ENCODE data around the gene PLCB4. TPM values are rescaled to one million over a fixed set of nuclear protein-coding genes. Genes with fewer than 3 reads are reported as not detected.

PLCB4 gene
- total and polyA plus RNA-seq, 4 donors = 1.5 to 26.2 (median 10.8) TPM

GRCh38 chr20:9501473-9501872 lies 432.6 kb downstream of the PLCB4 start:
- intact Hi-C loops (cut with DNase I) = no loop called here
- no peaks in the 10 kb centered on the region for H3K36me3 ChIP-seq (ENCODE audit: control insufficient read depth in 1 of 2, insufficient read depth in 2 of 2, low read length in 1 of 2)
- no peak overlapping the region for H3K27ac ChIP-seq (ENCODE audit: low read depth in 1 of 2, low read length in 2 of 2)
- ATAC-seq (ENCODE audit: low FRiP score) (no peak), DNase-seq (no peak)
- no peaks in the 10 kb centered on the region for H3K9me3 ChIP-seq (ENCODE audit: control insufficient read depth, low read length)
- no peak overlapping the region for H3K4me3 ChIP-seq (ENCODE audit: low read length in 2 of 2)
- H3K27me3 ChIP-seq (ENCODE audit: control insufficient read depth in 1 of 2, insufficient read depth in 2 of 2, low read length in 1 of 2) = no peaks in the 10 kb centered on the region
- no peaks in the 10 kb centered on the region for H3K4me1 ChIP-seq (ENCODE audit: control insufficient read depth in 1 of 2, insufficient read depth in 2 of 2, low read length in 2 of 2)
- WGBS, 2 donors = 89 to 93% methylated on average over 2 of the region's 2 CpGs

- H3K9me3 ChIP-seq (ENCODE audit: control insufficient read depth, low read length) = no peaks in the 10 kb centered on the region
- intact Hi-C loops (cut with DNase I) = no loop called here
- 76 to 83% methylated on average over 9 of the region's 9 CpGs for WGBS, 2 donors
- DNase-seq (peak in 1 of 2 donors; percentile 45), ATAC-seq (ENCODE audit: low FRiP score) (no peak)
- no peaks in the 10 kb centered on the region for H3K36me3 ChIP-seq (ENCODE audit: control insufficient read depth in 1 of 2, insufficient read depth in 2 of 2, low read length in 1 of 2)
- H3K4me3 ChIP-seq (ENCODE audit: low read length in 2 of 2) = no peak overlapping the region
- H3K27ac ChIP-seq (ENCODE audit: low read depth in 1 of 2, low read length in 2 of 2) = no peak overlapping the region
- H3K4me1 ChIP-seq (ENCODE audit: control insufficient read depth in 1 of 2, insufficient read depth in 2 of 2, low read length in 2 of 2) = no peaks in the 10 kb centered on the region
- H3K27me3 ChIP-seq (ENCODE audit: control insufficient read depth in 1 of 2, insufficient read depth in 2 of 2, low read length in 1 of 2) = no peaks in the 10 kb centered on the region
Observed at GRCh38 chr20:9503526-9504245, 434.8 kb downstream of the PLCB4 start.

GRCh38 chr20:9506280-9506821 lies 437.5 kb downstream of the PLCB4 start:
- ATAC-seq (ENCODE audit: low FRiP score) (no peak), DNase-seq (no peak)
- H3K4me1 ChIP-seq (ENCODE audit: control insufficient read depth in 1 of 2, insufficient read depth in 2 of 2, low read length in 2 of 2) = no peaks in the 10 kb centered on the region
- H3K4me3 ChIP-seq (ENCODE audit: low read length in 2 of 2) = no peak overlapping the region
- H3K27me3 ChIP-seq (ENCODE audit: control insufficient read depth in 1 of 2, insufficient read depth in 2 of 2, low read length in 1 of 2) = no peaks in the 10 kb centered on the region
- H3K9me3 ChIP-seq (ENCODE audit: control insufficient read depth, low read length) = no peaks in the 10 kb centered on the region
- intact Hi-C loops (cut with DNase I) = no loop called here
- H3K36me3 ChIP-seq (ENCODE audit: control insufficient read depth in 1 of 2, insufficient read depth in 2 of 2, low read length in 1 of 2) = no peaks in the 10 kb centered on the region
- H3K27ac ChIP-seq (ENCODE audit: low read depth in 1 of 2, low read length in 2 of 2) = no peak overlapping the region
- 15 to 16% methylated on average over 34 of the region's 34 CpGs for WGBS, 2 donors

- Histone ChIP-seq H3K27me3 (ENCODE audit: control insufficient read depth in 1 of 2, insufficient read depth in 2 of 2, low read length in 1 of 2) (no peaks in the 10 kb centered on the region), H3K27ac (ENCODE audit: low read depth in 1 of 2, low read length in 2 of 2) (no peak overlapping the region)
Observed at GRCh38 chr20:9506964-9507369, 438.1 kb downstream of the PLCB4 start.

GRCh38 chr20:9507544-9508239 lies 438.8 kb downstream of the PLCB4 start:
- Histone ChIP-seq H3K36me3 (ENCODE audit: control insufficient read depth in 1 of 2, insufficient read depth in 2 of 2, low read length in 1 of 2) (no peaks in the 10 kb centered on the region), H3K27ac (ENCODE audit: low read depth in 1 of 2, low read length in 2 of 2) (no peak overlapping the region), H3K4me3 (ENCODE audit: low read length in 2 of 2) (no peak overlapping the region), H3K27me3 (ENCODE audit: control insufficient read depth in 1 of 2, insufficient read depth in 2 of 2, low read length in 1 of 2) (no peaks in the 10 kb centered on the region), H3K9me3 (ENCODE audit: control insufficient read depth, low read length) (no peaks in the 10 kb centered on the region), H3K4me1 (ENCODE audit: control insufficient read depth in 1 of 2, insufficient read depth in 2 of 2, low read length in 2 of 2) (no peaks in the 10 kb centered on the region)
- ATAC-seq (ENCODE audit: low FRiP score) (no peak), DNase-seq (no peak)
- WGBS, 2 donors = 21 to 29% methylated on average over 34 to 37 of the region's 37 CpGs
- intact Hi-C loops (cut with DNase I) = no loop called here

More at GRCh38 chr20:9506964-9507369, 438.1 kb downstream of the PLCB4 start:
- Histone ChIP-seq H3K4me1 (ENCODE audit: control insufficient read depth in 1 of 2, insufficient read depth in 2 of 2, low read length in 2 of 2) (no peaks in the 10 kb centered on the region), H3K4me3 (ENCODE audit: low read length in 2 of 2) (no peak overlapping the region), H3K9me3 (ENCODE audit: control insufficient read depth, low read length) (no peaks in the 10 kb centered on the region), H3K36me3 (ENCODE audit: control insufficient read depth in 1 of 2, insufficient read depth in 2 of 2, low read length in 1 of 2) (no peaks in the 10 kb centered on the region)
- ATAC-seq (ENCODE audit: low FRiP score) (peak; percentile 21), DNase-seq (peak in 1 of 2 donors; percentile 79)
- intact Hi-C loops (cut with DNase I) = no loop called here
- 6 to 9% methylated on average over 31 of the region's 31 CpGs for WGBS, 2 donors

GRCh38 chr20:9508240-9508661 lies 439.4 kb downstream of the PLCB4 start:
- H3K36me3 ChIP-seq (ENCODE audit: control insufficient read depth in 1 of 2, insufficient read depth in 2 of 2, low read length in 1 of 2) = no peaks in the 10 kb centered on the region
- ATAC-seq (ENCODE audit: low FRiP score) (no peak), DNase-seq (no peak)
- WGBS, 2 donors = 6 to 12% methylated on average over 23 of the region's 23 CpGs
- H3K27me3 ChIP-seq (ENCODE audit: control insufficient read depth in 1 of 2, insufficient read depth in 2 of 2, low read length in 1 of 2) = no peaks in the 10 kb centered on the region
- H3K4me3 ChIP-seq (ENCODE audit: low read length in 2 of 2) = no peak overlapping the region
- no peaks in the 10 kb centered on the region for H3K4me1 ChIP-seq (ENCODE audit: control insufficient read depth in 1 of 2, insufficient read depth in 2 of 2, low read length in 2 of 2)
- H3K27ac ChIP-seq (ENCODE audit: low read depth in 1 of 2, low read length in 2 of 2) = no peak overlapping the region
- intact Hi-C loops (cut with DNase I) = no loop called here
- H3K9me3 ChIP-seq (ENCODE audit: control insufficient read depth, low read length) = no peaks in the 10 kb centered on the region

GRCh38 chr20:9508696-9509178 lies 439.9 kb downstream of the PLCB4 start:
- no peak overlapping the region for H3K27ac ChIP-seq (ENCODE audit: low read depth in 1 of 2, low read length in 2 of 2)
- 16 to 30% methylated on average over 30 of the region's 30 CpGs for whole genome bisulfite sequencing, 2 donors
- ATAC-seq (ENCODE audit: low FRiP score) = no peak
- intact Hi-C loops (cut with DNase I) = no loop called here
- H3K9me3 ChIP-seq (ENCODE audit: control insufficient read depth, low read length) = no peaks in the 10 kb centered on the region
- H3K4me1 ChIP-seq (ENCODE audit: control insufficient read depth in 1 of 2, insufficient read depth in 2 of 2, low read length in 2 of 2) = no peaks in the 10 kb centered on the region
- no peaks in the 10 kb centered on the region for H3K36me3 ChIP-seq (ENCODE audit: control insufficient read depth in 1 of 2, insufficient read depth in 2 of 2, low read length in 1 of 2)
- no peak overlapping the region for H3K4me3 ChIP-seq (ENCODE audit: low read length in 2 of 2)
- no peaks in the 10 kb centered on the region for H3K27me3 ChIP-seq (ENCODE audit: control insufficient read depth in 1 of 2, insufficient read depth in 2 of 2, low read length in 1 of 2)
- DNase-seq = no peak

GRCh38 chr20:9509246-9509645 lies 440.4 kb downstream of the PLCB4 start:
- intact Hi-C loops (cut with DNase I) = no loop called here
- no peaks in the 10 kb centered on the region for H3K36me3 ChIP-seq (ENCODE audit: control insufficient read depth in 1 of 2, insufficient read depth in 2 of 2, low read length in 1 of 2)
- H3K27me3 ChIP-seq (ENCODE audit: control insufficient read depth in 1 of 2, insufficient read depth in 2 of 2, low read length in 1 of 2) = no peaks in the 10 kb centered on the region
- WGBS, 2 donors = 66 to 70% methylated on average over 4 of the region's 4 CpGs
- H3K27ac ChIP-seq (ENCODE audit: low read depth in 1 of 2, low read length in 2 of 2) = no peak overlapping the region
- no peaks in the 10 kb centered on the region for H3K9me3 ChIP-seq (ENCODE audit: control insufficient read depth, low read length)
- H3K4me3 ChIP-seq (ENCODE audit: low read length in 2 of 2) = no peak overlapping the region
- ATAC-seq (ENCODE audit: low FRiP score) (no peak), DNase-seq (no peak)
- H3K4me1 ChIP-seq (ENCODE audit: control insufficient read depth in 1 of 2, insufficient read depth in 2 of 2, low read length in 2 of 2) = no peaks in the 10 kb centered on the region

Data from aorta (tissue), 5 donors.